HG03060 (cell line): ENCODE measurements around the gene TAF5L.

ENCODE experiments used
- ATAC-seq: cut with Tn5 transposase; IDR thresholded peaks from one replicate; pipeline ENCODE4 v1.9.1; 2021; ENCODE audit warnings: low read depth, moderate number of reproducible peaks; ENCODE audit not compliant: unreplicated experiment

Gene TAF5L

DNA sequence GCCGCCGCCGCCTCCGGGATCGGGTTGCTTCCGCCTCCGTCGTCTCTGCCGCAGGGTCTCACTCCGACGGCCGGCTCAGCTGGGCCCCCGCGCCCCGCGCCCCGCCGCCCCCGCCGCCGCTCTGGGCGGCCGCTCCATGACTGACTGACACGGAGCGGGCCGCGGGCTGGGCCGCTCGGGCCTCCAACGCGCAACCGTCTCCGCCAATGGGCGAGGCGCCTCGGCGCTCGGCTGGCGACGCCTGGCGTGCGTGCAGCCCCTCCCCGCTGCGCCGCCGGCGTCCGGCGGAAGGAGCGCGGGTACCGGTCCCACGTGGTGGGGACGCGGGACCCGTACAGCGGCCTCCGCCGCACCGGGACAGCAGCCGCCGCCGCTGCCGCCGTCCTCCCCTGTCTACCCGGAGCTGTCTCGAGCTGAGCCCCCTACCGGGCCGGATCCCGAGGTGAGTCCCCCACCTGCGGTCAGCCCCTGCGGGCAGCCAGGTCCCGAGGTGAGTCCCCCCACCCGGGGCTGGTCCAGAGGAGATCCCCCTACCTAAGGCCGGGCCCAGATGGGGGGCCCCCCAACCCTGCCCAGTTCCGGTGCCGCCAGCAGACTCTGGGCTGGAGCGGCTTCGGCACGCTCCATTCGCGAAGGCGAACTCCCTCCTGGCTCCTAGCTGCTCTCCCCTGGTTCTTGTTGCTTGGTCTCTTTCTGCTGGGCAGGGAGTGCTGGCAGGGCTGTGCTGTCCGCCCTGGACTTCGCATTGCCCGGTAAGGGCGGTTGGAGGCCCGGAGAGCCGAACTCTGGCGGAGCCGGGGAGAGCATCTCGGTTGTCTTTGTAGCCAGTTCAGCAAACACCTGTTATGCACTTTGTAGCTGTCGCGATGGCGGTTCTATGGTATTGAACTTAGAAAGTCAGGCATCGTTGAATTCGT, at the start of gene TAF5L, which contains the start of gene URB2:
TAF5L (minus strand) TSS at position 208 of the 917 bp plus-strand sequence. CDS start 11,640 bp downstream, outside the sequence.
URB2 (plus strand) TSS at position 333 of the 917 bp plus-strand sequence. CDS start 1,387 bp downstream, outside the sequence.
- no peak for ATAC-seq

DNA sequence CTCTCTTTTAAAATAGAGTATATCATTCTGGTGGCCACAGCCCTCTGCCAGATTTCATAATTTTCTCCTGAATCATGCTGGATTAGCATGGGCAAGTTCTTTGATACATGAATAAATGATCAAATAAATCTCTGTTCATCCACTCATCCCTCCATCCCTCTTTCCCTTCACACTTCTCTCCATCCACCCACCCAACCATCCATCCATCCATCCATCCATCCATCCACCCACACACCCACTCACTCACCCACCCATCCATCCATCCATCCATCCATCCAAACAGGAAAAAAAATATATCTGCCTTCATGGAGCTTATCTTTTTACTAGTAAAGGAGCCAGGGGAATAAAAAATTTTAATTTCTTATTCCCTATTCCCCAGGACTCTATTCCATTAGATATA, 49.5 kb upstream of the TAF5L start:
- no peak for ATAC-seq

GRCh38 chr1:229674042-229674441, 48.1 kb upstream of the TAF5L start:
- no peak for ATAC-seq

DNA sequence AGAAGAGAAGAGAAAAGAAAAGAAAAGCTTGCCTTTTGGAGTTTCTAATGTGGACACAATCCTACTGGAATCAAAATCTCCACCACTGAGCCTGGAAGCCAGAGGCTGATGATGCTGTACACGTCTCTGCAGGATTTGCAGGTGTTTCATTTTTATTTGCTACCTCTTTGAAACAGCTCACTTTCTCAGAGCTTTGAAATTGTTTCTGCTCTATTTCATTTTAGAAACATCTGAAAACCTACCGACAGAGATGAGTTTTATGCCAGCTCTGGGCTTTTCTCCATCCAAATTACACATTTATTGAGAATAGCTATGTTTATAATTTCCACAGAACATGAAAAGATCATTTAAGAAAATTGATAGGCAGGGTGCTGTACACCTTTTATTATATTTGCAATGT, 46.3 kb upstream of the TAF5L start:
- no peak for ATAC-seq

- no peak for ATAC-seq
These were observed 45.4 kb upstream of the TAF5L start for GRCh38 chr1:229671310-229671709.

DNA sequence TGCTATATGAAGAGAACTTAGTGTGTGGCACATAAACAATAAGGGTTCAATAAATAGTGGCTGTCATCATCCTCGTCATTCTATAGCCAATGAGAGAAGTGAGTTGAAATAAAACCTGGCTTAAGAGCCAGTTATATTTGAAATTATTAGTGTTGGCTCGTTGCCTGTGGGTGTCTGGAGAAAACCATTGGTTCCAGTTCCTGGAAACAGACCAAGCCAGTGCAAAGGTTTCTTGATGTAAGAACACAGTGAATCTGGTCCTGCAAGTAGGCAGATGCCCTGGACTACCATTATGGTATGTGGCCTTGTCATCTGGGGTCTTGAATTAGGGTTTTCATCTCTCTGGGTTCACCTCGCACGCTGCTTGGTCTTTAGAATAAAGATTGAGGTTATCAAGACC, 43.4 kb upstream of the TAF5L start:
- ATAC-seq, result no peak

GRCh38 chr1:229666585-229666984, 40.7 kb upstream of the TAF5L start:
- ATAC-seq, result no peak

DNA sequence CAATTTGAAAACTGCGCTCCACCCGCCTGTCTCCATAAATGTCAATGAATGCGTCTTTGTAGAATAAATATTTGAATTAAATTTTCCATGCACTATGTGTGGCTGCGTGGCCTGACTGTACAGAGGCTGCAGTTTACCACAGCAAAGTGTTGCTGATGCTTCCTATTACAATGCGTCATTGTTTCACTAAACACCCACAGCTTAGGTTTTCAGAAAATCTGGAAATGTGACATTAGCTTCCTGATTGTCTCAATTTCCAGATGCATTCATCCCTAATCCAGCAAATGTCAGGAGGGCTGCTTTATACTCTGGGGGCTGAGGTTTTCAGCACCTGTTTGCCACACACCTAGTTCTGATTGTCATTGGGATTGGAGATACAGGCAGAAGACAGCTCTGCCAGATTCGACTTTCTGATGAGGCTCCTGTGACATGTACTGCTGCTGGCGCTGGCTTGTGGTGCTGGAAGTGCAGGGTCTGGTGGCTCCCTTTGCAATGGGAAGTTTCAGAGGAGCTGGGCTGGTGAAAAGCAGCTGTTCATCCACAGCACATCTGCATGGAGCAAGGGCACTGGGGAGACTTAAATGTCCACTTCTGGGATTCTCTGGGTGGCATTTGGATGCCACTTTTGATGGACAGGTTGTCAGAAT, 40.1 kb upstream of the TAF5L start:
- no peak for ATAC-seq

DNA sequence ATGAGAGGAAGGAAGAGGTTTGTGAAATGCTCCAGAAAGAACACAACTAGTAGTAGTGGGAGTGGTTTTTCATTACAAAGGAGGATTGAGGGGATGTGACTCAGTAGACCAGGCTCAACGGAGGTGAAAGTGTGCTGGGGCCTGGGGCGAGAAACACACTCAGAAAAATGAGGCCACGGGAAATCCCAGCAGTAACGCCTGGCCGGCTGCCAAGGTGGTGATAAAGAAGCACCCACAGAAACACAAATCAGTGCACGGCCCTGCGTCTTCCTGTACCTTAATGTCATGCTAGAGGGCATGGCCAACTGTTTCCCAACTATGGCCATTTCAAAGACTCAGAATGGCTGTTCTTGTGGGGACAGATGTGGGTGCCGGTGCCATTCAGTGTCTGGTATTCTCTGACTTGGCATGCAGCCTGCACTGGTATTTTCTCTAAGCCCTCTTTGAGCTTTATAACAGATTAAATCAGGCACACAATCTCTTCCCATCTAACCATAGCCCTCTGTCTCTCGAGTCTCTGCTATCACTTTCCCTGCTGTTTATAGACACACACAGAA, 38.3 kb upstream of the TAF5L start:
- peak; percentile 49 for ATAC-seq

DNA sequence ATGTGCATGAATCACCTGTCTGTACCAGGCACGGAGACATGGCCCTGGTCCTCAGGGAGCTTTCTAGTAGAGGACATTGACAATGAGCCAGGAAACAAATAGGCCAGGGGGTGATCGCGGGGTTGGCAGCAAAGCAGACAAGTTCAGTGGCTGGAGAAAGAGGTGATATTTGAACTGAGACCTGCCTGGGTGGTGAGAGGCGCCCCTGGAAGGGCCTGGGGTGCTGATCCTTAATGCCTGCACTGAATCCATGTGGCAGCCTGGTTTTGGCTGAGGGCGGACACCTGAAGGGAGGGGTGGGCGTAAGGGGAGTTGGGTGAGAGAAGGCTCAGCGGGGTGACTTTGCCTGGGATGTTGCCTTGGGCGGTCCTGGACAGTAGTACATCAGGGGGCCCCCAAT, 36.0 kb upstream of the TAF5L start:
- no peak for ATAC-seq

DNA sequence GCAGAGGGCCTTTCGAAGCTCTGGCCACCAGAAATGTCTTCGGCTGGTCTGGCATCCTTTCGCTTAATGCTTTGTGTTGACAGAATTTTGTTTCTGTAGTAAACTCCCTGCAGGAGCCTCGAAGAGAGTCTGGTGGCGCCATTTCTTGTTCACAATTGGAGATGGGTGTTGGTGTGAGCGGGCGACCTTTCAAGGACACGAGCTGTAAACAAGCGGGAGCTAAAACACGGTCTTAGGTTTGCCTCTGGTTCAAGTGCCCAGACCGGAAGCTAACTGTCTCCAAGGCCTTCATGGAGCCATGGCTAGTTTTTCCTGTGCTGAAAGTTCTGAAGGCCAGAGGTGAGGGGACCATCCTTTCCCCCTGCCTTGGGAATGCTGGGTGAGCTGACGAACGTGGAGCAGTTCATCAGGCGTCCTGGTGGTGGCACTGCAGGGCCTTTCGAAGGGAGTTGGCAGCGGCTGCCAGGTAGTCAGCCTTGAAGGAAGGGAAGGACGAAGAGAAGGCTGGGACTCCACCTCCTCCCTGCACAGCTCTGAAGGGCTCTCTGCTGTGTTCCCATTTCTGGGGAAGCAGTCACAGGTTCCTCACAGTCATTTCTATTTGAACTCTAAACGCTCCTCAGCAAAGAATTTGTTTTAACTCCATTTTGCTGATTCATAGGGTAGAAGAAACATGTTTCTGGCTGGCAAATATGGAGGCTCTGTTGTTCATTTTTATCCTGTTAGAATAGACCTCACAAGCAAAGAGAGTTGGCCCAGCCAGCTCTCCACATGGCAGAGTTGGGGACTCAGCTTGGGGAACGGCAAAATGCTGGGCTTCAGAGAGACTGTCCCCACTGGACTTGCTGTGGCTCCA, 35.3 kb upstream of the TAF5L start:
- no peak for ATAC-seq

- no peak for ATAC-seq
These were observed 32.3 kb upstream of the TAF5L start for GRCh38 chr1:229657993-229658755.

DNA sequence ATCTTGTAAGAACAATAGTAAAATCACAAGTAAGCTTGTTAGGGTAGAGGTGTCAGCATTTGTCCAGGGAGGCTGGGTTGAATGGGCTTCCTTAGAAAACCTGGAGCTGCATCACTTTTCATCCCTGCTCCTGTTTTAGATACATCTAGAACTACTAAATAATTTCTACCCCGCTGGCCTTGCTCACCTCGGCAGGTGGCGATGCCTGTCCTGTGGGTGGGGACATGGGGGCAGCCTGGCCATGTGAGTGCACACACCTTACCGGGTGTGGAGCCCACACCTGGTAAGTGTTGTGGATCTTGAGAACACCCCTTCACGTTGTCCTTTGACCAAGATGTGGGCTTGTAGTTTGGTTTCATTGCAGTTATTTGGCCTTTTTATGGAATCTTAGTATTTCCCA, 29.9 kb upstream of the TAF5L start:
- ATAC-seq, result no peak

GRCh38 chr1:229653420-229653819, 27.5 kb upstream of the TAF5L start:
- no peak for ATAC-seq

GRCh38 chr1:229651546-229651945, 25.6 kb upstream of the TAF5L start:
- no peak for ATAC-seq

GRCh38 chr1:229650045-229650444, 24.1 kb upstream of the TAF5L start:
- no peak for ATAC-seq

DNA sequence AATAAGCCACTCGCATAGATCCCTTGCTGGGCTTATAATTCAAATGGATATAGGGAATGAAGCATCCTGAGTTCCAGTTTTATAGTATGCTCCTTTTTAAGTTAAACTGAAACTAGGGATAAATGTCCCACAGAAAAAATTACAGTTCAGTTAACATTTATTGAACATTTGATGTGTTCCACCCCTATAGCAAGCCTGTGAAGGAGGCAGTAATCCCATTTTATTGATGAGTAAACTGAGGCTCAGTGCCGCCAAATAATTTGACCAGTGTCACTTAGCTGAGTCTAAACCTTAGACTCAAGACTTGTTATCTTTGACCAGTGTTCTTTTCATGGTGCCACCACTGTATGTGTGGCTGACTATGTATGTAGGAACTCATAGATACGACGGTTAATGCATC, 22.5 kb upstream of the TAF5L start:
- ATAC-seq, result no peak

- ATAC-seq, result no peak
These were observed 19.5 kb upstream of the TAF5L start for GRCh38 chr1:229645324-229645993.
